ENCODE data around the gene OR8G1.
"Not testable (repeated sequence)": the region's sequence is repeated elsewhere in the genome, so short reads cannot be mapped to it uniquely, and the experiment has no call there.

Gene OR8G1, protein sequence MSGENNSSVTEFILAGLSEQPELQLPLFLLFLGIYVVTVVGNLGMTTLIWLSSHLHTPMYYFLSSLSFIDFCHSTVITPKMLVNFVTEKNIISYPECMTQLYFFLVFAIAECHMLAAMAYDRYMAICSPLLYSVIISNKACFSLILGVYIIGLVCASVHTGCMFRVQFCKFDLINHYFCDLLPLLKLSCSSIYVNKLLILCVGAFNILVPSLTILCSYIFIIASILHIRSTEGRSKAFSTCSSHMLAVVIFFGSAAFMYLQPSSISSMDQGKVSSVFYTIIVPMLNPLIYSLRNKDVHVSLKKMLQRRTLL

GRCh38 chr11:124240621-124241397 is at the start of gene OR8G1:
OR8G1 (plus strand) TSS chr11:124241095; CDS start chr11:124249676, 8,581 bp downstream.
- DNase-seq: no peak

GRCh38 chr11:124193221-124194010 is 47.5 kb upstream of the OR8G1 start:
- DNase-seq: no peak

DNA sequence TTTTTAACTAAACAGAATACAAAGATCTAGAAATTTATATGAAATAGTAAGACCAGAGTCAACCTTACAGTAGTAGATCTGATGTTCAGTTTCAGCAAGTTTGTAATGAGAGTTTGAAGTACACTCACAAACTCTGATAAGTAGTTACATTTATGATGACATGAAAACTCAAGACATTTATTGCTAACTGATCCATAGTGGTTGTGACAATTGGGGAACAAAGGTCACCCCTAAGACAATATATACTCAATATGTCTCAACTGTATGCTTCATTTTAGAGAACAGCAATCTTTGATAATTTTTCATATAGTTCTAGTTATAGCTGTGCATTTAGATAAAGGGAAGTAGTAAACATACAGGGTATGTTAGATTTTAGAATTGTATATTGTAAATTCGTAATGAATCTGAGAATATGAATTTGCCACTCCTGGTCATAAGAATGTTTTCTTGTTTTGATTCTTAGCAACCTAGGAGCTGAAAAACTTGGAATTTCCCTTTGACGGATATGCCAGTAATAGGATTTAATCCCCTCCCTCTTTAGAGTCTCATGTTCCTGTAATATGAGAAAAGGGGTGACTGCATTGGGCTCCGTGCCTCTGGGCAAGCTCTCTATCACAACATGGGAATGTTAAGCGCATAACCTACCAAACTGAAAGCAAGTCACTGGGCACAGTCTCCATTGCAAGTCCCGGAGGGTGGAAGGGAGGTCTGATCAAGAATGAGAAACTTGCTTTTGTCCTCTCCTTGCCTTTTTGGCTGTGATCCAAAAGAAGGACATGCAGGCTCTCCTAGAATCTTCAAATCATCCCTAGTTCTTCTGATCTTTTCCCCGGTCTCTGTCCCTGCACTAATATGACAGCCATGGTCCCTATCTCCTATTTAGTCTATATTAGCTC is 46.4 kb upstream of the OR8G1 start:
- DNase-seq: no peak

DNA sequence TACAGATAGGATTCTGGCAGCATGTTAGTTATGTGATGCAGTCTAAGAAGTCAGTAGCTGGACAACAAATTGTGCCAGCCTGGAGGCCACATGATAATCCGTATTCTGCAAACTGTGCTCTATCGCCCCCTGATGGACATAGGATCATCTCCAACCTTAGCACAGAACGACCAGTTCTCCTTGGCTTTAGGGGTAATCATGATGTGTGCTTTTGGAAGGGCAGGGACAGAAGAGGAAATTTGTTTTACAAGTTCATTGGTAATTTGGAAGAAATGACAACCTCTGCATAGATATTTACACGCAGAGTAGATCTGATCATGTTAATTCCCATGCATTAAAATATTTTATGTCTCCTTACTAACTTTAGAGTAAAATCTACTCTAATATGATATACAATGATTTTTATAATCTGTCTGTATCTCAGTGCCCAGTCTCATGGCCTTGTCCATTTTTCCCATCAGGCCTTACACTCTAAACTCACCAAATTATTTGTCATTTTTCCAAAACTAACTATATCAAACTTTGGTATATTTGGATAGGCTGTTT is 45.6 kb upstream of the OR8G1 start:
- peak; percentile 69 to 70 for DNase-seq

DNA sequence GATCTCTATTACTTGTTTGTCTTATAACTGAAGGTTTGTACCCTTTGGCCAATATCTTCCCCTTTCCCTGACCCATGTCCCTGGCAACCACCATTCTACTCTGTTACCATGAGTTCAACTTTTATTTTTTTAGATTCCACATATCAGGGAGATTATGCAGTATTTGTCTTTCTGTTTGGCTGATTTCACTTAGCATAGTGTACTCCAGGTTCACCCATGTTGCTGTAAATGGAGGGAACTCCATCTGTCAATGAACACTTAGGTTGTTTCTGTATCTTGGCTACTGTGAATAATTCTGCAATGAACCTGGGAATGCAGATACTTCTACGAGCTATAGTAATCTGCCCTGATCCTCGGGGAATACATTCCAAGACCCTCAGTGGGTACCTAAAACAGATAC is 42.9 kb upstream of the OR8G1 start:
- no peak for DNase-seq

GRCh38 chr11:124198897-124199296 is 42.0 kb upstream of the OR8G1 start:
- no peak for DNase-seq

- no peak for DNase-seq
Measured at GRCh38 chr11:124199702-124200101, 41.2 kb upstream of the OR8G1 start.

GRCh38 chr11:124200671-124201070 is 40.2 kb upstream of the OR8G1 start:
- no peak for DNase-seq

DNA sequence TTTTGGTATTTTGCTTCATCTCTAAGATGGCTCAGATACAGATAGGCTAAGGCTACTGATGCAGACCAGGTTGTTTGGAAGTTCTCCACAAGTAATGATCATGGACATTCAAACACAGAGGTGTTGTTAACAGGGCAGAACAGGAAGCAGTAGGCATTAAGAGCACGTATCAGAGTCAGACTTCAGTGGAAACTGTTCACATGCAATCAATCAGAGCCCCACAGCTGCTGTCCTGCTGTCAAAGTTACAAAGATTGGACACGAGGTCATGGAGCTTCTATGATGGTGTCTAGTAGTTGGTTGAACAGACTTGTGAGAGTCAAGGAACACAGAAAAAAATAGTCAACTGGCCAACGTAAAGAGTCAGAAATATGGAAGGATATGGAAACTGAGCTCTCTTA is 37.9 kb upstream of the OR8G1 start:
- no peak for DNase-seq

DNA sequence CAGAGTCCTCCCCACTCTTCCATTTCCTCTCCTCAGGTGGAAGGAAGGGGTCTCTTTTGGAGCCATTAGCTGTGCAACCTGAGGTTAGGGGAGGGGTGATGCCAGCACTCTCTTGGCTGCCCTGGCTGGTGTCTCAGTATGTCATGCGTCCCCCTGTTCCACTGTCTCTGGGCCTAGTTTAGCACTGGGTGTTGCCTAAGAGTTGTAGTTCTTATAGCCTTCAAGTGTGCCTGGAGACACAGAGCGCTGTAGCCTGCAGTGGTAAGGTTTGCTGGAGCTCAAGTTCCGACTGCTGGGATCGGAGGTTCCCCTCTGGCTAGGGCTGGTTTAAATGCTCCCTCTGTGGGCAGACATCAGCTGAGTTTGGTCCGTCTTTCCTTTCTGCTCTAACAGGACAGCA is 36.9 kb upstream of the OR8G1 start:
- no peak for DNase-seq

DNA sequence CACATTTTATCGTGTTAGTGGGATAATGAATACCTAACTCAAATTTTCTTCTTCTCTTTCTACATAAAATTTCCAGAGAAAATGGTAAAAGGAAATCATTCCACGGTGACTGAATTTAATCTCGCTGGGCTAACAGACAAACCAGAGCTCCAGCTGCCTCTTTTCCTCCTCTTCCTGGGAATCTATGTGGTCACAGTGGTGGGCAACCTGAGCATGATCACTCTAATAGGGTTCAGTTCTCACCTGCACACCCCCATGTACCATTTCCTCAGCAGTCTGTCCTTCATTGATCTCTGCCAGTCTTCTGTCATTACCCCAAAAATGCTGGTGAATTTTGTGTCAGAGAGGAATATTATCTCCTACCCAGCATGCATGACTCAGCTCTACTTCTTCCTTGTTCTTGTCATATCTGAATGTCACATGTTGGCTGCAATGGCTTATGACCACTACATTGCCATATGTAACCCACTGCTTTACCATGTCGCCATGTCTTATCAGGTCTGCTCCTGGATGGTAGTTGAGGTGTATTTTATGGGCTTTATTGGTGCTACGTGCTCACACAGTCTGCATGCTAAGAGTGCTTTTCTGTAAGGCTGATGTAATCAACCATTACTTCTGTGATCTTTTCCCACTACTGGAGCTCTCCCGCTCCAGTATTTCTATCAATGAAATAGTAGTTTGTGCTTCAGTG is 33.6 kb upstream of the OR8G1 start:
- DNase-seq: no peak

DNA sequence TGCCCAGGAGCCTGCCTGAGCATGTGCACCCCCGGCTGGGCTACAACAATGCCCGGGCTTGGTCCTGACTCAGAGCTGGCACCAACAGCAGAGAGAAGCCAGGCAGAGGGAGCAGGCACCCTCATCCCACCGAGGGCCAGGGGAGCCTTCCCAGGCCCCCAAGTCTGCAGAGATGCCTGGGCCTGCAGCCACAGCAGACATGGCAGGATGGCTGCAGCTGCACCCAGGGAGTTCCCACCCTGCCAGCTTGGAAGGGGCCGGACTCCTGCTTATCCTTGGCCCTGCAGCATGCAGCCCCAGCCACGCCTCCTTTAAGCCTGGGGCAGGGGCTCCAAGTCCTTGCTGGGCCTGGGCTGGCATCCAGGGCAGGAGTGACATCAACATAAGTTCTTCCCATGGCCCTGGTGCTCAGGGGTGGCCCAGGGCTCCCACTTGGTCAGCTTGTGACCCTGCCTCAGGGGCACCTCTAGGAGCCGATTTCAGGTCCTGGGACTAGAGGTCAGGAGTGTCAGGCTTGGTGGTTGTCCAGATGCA is 31.0 kb upstream of the OR8G1 start:
- DNase-seq: no peak

DNA sequence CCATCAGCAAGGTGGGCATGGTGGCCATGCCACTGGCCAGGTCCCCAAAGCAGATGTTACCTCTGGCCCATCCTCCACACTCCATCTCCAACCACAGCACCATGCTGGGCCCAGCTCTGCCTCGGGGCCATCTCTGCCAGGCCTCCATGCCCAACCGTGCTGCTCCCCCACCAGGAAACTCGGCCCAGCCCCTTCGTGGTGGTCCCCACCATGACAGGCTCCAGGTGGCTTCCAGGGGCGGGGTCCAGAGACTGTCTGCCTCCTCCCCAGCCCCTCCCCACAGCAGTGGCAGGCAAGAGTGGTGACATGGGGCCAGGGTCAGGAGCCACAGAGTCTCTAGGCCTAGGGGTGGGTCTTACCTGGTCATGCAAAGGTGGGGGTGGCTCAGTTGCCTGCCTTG is 30.5 kb upstream of the OR8G1 start:
- no peak for DNase-seq

DNA sequence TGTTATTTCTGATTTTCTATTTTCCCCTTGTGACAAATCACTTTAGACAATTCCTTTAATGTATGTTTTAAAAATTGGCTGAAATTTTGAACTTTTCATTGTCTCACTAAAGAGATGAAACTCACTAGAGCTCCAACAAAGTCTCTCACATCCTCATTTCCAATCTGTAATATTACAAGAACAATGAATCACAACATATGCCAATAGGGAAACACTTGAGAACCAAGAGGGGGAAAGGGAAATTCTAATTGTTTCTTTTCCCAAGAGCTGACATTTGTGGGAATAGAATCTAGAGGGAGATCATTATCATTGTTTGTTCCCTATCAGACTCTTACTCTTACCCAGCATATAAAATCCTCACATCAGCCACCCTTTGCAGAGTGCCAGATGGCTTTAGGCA is 29.6 kb upstream of the OR8G1 start:
- DNase-seq: no peak

GRCh38 chr11:124214027-124214426 is 26.9 kb upstream of the OR8G1 start:
- no peak for DNase-seq

DNA sequence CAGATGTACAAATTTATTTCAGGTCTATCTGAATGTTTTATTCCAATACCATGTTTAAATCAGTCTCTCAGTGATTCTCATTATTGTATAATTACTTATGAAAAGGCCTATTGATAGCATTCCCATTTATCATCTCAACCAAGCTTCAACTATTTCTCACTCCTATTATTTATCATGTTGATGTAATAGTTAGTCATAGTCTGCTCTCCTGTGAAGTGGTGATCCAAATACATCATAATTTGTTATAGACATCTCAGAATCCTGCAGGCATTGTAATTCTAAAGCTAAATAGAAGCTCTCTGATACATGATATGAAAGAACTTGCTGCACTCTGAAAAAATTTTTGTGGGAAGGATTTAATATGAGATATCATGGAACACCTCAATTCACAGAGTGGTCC is 21.8 kb upstream of the OR8G1 start:
- DNase-seq: no peak

DNA sequence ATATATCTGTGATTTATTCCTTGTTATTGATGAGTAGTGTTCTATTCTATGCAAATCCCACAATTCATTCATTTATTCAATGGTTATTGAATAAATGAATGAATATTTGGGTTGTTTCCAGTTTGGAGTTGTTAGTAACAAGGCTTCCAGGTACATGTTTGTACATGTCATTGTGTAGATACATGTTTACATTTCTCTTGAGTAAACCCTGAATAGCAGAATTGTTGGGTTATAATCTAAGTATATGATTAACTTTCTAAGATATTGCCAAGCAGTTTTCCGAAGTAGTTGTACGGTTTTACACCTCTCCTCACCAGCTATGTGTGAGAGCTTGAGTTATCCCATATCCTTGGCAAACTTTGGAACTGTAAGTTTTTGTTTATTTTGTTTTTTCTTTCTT is 18.5 kb upstream of the OR8G1 start:
- DNase-seq: no peak

GRCh38 chr11:124224618-124225423 is 16.1 kb upstream of the OR8G1 start:
- DNase-seq: not testable (repeated sequence)

DNA sequence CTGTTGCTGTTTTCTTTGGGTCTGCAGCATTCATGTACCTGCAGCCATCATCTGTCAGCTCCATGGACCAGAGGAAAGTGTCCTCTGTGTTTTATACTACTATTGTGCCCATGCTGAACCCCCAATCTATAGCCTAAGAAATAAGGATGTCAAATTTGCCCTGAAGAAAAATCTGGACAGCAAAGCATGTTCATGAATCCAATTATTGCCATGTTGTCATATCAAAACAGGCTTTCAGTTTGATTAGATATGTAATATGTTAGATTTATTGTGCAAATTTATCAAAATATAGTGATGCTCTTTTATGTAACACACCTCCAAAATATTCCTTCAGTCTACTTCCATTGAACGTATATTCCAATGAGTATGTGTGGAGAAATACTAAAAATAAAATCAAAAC is 15.4 kb upstream of the OR8G1 start:
- no peak for DNase-seq

- no peak for DNase-seq
Measured at GRCh38 chr11:124233376-124233775, 7.5 kb upstream of the OR8G1 start.

DNA sequence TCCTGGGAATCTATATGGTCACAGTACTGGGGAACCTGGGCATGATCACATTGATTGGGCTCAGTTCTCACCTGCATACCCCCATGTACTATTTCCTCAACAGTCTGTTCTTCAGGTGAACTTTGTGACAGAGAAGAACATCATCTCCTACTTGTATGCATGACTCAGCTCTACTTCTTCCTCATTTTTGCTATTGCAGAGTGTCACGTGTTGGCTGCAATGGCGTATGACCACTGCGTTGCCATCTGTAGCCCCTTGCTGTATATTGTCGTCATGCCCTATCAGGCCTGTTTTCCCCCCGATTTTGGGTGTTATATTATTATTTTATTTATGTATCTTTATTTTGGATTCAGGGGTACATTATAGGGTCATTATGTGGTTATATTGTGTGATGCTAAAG is 2.4 kb upstream of the OR8G1 start:
- no peak for DNase-seq
